GM12875 (cell line): Measurements from ENCODE around the gene CHCHD10.

Experiments
- H3K4me3 ChIP-seq: one replicate; pipeline ENCODE4 v1.5.1; 2011; ENCODE audit warnings: low read depth, low read length, control low read depth
- TF ChIP-seq, protein P1 (sequence below): IDR thresholded peaks from 2 replicates; pipeline ENCODE4 v1.5.1; 2011; ENCODE audit warnings: low read depth, mild to moderate bottlenecking, control low read depth, inconsistent platforms, low read length, moderate library complexity, borderline replicate concordance; ENCODE audit not compliant: insufficient read depth

The CHCHD10 gene

DNA sequence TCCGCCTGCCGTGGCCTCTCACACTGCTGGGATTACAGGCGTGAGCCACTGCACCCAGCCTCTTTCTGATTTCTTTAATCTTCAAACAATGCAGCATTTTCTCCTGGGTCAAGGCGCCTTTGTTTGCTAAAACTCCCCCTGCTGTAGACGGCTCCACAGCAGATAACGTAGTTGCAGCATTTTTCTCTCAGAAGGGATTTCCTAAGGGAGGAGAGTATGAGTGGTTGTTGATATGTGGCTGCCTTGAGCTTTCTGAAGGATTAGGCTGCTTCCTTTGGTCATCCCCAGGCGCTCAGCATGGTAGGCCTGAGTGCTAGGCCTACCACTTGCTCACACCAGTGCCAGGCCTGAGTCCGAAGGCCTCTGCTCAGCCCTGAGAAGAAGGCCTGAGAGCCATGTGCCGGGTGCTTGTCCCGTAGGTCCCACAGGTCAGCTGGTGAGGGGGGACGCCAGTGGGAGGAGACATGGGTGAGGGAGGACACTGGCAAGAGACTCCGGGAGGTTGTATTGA is 37.1 kb upstream of the CHCHD10 start:
- no peak overlapping the region for H3K4me3 ChIP-seq
- TF ChIP-seq, protein P1, sequence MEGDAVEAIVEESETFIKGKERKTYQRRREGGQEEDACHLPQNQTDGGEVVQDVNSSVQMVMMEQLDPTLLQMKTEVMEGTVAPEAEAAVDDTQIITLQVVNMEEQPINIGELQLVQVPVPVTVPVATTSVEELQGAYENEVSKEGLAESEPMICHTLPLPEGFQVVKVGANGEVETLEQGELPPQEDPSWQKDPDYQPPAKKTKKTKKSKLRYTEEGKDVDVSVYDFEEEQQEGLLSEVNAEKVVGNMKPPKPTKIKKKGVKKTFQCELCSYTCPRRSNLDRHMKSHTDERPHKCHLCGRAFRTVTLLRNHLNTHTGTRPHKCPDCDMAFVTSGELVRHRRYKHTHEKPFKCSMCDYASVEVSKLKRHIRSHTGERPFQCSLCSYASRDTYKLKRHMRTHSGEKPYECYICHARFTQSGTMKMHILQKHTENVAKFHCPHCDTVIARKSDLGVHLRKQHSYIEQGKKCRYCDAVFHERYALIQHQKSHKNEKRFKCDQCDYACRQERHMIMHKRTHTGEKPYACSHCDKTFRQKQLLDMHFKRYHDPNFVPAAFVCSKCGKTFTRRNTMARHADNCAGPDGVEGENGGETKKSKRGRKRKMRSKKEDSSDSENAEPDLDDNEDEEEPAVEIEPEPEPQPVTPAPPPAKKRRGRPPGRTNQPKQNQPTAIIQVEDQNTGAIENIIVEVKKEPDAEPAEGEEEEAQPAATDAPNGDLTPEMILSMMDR: no peak

DNA sequence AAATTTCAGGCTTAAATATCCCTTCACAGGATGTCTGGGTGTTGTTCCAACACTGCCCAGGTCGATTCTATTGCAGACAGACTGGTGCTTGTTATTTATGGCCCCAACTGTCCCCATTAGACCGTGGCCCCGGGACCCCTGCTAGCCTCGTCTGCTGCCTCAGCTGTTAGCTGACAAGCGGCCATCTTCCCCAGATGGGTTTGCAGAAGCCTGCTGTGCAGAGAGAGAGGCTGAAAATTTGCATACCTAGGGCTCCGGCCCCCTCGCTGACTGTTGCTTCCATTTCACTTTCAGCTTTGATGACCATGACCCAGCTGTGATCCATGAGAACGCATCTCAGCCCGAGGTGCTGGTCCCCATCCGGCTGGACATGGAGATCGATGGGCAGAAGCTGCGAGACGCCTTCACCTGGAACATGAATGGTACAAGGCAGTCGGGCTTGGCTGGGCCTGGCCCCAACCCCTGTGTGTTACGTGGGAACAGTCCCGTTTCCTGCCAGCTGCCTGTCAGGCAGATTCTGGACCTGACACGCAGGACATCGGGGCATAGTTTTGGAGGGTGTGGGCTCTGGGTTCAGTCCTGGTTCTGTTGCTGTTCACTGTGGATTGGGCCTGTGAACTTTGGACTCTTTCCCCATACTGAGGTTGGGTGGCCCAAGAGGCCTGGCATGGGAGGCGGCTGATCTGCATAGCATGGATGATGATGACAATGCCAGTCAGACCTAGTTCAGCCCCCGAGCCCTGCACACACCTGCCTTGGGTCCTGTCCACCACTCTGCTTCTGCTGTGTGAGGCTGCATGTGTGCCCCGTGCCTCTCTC is 35.4 kb upstream of the CHCHD10 start:
- TF ChIP-seq, protein P1: no peak
- H3K4me3 ChIP-seq: no peak overlapping the region

DNA sequence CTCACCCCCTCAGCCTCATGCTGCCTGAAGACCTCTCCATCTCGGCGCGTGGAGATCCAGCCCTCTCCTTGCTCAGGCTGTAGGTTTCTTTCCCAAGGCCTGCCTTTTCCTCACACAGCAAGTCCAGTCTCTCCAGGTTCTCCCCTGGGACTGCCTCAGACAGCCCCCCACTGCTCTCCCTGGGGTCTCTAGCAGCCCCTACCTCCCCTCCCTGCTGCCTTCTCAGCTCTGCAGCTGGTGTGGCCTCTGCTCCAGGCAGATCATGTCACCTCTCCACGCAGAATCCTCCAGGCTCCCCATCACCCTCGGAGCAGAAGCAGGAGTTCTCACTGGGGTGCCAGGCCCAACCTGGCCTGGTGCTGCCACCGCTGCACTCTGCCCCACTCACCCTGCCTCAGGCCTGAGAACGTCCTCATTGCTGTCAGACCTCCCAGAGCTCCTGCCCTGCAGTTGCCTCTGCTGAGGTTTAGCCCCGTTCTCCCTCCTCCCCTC is 34.2 kb upstream of the CHCHD10 start:
- TF ChIP-seq, protein P1: no peak
- no peak overlapping the region for H3K4me3 ChIP-seq

DNA sequence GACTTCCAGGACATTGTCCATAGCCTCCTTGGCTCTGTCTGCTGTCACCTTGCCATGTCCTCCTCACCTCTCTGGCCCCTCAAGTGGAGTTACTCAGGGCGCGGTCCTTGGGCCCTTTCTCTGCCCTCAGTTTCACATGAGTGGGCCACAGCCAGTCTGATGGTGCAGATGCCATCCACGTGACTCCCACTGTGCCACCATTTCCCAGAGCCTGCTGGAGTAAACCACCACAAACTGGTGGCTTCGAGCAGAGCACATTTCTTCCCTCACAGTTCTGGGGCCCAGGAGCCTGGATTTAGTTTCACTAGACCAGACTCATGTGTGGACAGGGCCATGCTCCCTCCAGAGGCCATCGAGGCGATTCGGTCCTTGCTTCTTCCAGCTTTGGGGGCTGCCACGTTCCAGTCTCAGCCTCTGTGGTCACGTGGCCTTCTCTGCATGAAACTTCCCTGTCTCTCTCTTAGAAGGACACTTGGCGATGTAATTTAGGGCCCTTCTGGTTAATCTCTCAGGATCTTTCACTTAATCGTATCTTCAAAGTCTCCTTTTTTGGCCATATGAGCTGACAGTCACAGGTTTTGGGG is 33.6 kb upstream of the CHCHD10 start:
- TF ChIP-seq, protein P1: no peak
- no peak overlapping the region for H3K4me3 ChIP-seq

DNA sequence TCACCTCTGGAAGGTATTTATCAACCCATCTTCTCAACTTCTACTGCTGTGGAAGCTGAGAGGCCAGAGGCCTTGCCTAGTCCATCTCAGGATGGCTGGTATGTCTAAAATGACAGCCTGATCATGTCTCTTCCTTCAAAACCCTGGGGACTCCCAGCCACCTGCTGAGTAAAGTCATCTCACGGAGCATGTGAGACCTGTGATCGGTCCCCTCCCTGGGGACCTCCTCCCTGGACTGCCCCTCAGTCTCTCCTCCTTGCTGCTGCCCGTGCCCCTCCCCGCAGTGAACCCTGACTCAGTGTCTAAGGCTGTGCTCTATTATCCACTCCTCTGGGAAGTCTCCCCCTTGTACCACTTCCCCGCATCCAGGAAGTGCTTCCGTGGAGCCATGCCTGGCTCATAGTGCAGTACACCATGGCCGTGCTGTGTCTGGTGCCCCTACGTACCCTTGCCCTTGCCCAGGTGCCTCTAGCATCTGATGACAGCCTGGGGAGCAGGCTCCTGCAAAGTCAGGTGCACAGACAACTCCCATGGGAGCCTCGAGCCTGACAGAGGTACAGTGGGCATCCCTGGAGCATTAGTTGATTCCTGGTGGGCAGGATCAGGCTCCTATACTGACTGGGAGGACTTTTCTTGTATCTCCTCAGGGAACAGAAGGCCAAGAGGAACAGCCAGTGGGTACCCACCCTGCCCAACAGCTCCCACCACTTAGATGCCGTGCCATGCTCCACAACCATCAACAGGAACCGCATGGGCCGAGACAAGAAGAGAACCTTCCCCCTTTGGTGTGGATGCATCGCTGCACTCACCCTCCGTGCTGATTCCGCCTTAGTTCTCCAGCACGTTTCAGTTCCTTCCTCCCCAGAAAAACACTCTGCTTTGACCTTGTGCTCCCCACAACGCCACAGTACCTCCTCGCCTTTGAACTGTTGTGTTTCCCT is 32.8 kb upstream of the CHCHD10 start:
- no peak overlapping the region for H3K4me3 ChIP-seq
- TF ChIP-seq, protein P1: no peak

DNA sequence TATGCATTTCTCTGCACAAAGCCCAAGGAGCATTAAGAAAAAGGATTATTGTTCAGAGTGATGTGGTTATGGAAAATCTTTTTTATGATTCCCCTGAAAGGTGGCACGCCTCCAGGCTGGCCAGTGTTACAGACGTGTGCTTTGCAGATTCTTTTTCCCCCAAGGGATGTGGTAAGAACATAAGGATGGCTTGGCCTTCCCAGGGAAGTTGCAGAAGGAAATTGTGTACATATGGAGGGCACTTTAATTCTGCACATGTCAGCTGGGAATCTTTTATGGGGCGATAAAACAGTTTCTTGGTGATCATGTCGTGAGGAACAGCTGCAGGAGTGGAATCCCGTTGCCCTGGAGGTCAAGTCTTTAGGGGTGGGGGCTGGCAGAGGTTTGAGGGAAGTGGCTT is 28.7 kb upstream of the CHCHD10 start:
- no peak overlapping the region for H3K4me3 ChIP-seq
- TF ChIP-seq, protein P1: no peak
